NK-92 (cell line): ENCODE measurements around the gene NEK6.

Source experiments
- DNase-seq: peaks from one replicate; lab custom pipeline; 2025; ENCODE audit not compliant: unreplicated experiment; lab: John Stamatoyannopoulos, UW

NEK6 gene

DNA sequence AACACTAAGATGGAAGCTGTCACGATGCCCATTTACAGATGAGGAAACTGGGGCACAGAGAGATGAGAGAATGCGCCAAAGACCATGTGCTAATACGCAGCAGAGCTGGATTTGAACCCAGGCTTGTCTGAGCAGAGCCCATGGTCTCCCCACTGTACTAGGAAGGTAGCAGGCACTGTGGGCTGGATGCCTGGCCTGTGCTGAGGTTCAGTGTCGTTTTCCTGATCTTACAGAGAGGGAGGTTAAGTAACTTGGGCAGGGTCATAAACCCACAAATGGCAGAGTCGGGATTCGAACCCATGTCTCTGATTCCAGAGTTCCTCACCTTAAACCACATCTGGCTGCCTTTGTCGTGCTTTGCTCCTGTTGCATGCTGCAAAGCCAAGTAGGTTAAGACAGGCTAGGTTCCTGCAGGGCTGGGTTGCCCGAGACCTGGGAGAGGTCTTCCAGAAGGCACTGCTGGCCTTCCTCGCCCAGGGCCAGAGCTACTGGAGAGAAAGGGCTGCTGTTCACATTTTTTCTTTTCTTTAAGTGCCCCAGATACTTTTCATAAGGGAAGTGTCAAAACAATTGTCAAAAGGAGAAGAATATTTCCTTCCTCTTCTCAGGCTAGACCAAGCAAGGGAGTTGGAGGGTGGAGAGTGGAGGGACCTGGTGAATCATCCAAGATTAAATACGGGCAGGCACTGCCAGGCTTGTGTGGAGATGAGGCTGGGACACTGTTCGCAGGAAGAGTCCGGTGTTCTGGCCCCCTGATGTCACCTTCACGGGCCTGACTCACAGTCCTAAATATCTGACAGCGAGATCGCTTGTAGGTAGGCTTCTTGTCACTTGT, 3.2 kb downstream of the NEK6 start:
- no peak for DNase-seq

DNA sequence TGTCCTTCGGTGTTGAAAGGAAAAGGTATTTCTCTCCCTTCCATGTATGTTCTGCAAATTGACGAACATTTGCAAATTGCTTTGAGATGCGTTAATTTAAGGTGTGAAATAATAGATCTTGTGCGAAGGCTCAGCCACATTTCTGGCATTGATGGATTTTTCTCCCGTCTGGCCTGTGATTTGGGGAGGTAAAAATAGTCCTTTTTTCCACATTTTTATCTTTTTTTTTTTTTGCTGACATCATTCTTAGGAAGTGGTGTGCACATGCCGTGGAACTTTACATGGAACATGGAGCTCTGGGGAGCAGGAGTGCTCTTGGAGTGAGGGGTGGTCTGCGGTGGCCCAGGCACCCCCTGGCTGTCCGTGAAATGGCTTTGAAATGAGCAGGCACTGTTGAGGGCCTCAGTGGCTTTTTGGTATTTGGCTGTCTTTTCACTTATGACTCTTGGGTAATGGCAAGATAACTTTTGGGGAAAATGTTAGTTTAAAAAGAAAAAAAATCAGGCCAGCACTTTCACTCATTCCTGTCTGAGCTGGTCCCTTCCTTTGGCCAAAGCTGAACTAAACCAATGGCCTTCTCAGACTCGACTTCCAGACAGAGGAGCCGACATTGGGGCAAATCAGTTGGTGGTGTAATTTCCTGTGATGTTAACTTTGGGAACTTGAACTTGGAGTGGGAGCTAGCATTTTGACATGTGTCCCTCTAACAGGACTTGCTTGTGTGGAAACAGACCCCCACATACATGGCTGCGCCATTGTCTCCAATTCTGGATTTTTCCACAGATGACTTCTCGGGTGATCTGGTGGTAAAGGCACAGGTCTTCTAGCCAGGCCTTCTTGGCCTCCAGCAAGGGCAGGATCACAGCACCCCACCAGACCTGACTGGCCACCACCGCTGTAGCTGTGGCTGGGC, 4.2 kb downstream of the NEK6 start:
- DNase-seq: no peak

DNA sequence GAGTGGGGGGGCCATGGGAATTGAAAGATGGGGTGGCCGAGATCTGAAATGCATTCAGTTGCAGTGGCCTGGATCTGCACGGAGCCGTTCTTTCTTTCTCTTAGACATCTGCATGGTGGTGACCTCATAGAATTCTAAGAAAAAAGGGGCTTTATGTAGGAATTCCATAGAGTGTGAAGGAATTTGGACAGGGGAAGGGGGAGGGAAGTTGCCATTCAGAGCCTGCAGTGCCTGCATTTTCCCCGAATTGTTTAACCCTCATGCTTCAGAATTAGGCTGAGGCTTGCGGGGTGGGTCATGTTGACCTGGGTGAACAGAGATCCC, 4.9 kb downstream of the NEK6 start:
- DNase-seq: no peak

DNA sequence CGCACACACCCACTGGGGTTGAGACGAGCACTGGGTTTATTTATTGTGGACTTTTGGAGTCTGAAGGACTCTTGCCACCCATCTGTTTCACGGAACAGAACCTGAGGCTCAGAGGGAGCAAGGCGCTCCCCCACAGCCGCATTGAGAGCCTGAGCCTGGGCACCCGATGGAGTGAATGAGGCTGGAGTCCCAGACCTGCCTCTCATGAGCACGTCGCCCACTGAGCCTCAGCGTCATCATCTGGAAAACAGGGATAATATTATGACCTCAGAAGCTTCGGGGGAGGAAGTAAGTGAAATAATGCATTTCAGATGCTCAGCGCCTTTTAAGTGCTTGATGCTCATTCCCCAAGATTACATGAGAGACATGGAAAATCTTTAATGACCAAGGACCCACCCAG, 5.5 kb downstream of the NEK6 start:
- no peak for DNase-seq

DNA sequence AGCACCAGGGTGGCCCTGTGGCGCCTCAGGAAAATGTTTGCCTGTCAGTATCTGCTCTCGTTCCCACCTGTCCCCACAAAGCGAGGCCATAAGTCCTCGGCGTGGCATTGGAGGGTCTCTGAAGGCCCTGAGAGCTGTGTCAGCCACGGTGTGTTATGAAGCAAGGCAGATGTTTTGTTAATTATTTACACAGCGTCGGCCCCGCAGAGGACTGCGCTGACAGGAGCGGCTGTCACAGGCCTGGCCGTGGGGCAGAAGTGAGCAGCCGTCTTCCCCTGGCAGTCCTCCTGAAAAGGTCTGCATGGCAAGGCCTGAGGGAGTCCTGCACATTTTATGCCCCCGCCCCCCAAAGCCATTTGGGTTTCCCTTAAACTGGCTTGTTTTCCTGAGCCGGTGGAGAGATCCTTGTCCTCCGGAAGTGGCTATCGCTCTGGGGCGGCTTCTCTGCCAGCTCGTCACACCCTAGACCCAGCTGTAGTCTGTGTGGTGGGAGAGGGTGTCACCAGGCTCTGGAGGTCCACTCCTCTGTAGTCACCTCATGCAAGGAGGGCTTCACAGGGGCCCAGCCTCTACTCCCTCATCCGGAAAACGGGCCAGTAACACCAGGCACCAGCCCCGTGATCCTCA, 6.2 kb downstream of the NEK6 start:
- DNase-seq: no peak

DNA sequence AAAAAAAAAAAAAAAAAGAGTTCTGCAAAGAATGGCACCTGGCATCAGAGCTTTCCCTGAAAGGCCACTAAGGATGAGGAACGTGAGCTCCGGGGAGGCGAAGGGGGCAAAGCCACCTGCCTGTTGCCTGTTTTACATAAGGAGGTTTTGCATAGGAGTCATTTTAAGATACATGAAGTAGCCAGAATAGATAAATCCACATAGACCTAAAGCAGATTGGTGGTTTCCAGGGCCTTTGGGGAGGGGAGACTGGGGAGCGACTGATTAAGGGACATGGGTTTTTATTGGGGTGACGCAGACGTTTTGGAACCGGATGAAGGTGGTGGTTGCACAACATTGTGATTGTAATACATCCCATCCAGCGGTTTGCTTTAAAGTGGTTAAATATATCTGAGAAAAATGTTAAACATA, 7.1 kb downstream of the NEK6 start:
- DNase-seq: no peak

DNA sequence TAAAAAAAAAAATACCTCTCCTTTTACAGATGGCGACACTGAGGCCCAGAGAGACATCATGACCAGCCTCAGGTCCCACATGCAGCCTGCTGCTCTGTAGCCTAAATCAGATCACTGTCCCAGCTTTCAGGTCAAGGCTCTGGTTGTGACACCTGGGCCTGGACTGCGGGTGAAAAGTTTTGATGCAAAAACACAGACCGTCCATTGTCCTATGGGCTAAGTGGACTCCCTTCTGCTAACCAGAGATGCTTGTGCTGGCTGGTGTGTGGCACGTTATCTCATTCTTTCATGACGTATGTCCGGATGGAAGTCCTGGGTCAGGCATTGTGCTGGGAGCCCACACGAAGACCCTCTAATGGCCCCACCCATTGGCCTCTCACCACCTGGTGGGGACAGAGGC, 7.8 kb downstream of the NEK6 start:
- DNase-seq: no peak

DNA sequence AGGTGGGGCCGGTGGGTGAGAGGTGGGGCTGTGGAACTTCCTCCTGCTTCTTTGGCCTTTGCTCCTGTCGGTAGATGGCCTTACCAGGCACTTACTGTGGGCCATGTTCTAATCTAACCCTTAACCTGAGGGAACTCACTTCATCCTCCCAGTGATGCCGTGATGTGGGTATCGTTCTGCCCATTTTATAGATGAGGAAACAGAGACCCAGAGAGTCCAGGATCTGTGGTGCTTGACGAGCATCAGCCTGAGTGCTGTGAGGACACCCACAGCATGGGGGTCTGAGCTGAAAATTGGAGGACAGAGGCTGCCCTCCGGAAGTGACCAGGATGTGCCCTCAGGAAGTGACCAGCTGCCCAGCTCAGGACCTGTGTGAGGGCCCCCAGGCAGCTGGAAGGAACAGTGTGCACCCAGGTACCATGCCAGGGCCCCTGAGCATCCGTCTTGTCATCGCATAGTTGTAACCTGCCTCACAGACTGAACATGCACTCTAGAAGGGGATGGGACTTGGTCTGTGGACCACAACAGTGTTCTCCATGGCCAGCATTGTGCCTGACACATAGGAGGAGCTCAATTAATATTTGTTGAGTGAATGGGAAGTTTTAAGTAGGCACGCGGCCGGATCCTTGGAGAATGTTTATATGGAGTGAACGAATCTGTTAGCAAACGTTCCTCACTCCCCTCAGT, 8.5 kb downstream of the NEK6 start:
- no peak for DNase-seq

DNA sequence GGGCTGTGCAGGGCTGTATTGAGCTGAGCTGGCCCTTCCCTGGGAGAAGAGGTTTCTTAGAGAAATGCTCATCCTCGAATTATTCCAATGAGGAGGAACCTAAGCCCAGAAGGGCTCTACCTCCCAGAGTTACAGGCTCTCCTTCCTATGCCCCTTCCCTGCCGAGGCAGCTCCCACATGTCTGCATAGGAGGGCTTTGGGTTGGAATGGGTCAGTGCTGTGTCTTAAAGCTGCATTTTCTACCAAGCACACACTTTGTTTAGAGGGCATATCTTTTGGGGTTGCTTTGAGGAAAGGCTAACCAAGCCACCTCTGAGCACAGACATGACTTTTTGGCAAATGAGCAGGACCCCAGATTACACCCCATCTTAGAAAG, 9.1 kb downstream of the NEK6 start:
- DNase-seq: no peak

DNA sequence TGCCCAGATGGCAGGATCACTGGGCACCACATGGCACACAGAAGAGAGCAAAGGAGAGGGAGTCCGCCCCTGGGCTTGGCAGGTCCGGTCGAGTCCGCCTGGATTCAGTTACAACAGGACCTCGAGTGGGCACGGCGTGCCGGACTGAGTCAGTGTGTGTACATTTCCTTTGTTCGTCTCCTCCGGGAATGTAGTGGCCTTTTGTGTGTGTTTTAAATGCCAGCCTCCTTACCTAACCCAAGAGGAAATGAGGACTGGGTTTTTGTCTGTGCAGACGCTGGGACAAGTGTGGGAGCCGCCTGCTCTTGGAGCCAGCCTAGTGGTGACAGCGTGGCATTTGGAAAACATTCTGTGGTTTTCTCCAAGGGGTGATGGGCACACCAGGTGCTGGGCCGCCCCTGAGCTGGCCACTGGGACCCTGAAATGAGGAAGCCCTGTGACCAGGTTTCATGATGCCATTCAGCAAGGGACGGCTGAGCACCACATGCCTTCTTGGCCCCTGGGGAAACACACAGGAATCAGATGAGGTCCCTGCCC, 9.6 kb downstream of the NEK6 start:
- DNase-seq: no peak

DNA sequence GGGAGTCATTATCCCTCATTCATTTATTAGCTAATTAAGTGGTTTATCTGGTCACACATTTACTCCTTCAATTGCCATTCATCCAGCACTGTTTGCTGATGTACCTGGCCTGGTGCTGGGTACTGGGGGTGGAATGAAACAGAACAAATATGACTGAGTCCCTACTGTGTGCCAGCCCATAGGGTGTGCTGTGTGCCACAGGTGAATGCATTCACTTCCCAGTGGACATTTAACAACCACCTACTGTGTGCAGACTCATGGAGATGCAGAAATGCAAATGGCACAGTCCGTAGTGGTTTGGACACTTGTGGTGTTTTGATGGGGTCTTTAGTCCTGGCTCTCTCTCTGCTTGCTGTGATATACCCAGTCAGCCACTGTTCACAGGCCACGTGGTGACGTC, 10.5 kb downstream of the NEK6 start:
- DNase-seq: no peak

DNA sequence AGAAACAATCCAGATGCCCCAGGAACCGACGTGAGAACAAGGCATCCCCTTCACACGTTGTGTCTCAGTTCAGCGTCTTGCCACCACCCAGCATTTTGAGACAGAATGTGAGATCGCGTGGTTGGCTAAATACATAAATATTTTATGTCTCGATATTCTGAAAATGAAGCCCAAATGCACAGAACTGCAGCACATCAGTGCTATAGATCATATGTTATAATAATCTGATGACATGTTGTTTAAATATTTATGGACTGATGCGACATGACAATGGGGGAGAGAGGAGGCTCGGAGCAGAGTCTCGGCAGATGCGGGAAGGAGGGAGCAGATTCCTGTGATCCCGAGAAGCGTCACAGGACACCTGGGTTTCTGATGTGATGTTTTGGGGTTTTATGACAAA, 10.9 kb downstream of the NEK6 start:
- no peak for DNase-seq

DNA sequence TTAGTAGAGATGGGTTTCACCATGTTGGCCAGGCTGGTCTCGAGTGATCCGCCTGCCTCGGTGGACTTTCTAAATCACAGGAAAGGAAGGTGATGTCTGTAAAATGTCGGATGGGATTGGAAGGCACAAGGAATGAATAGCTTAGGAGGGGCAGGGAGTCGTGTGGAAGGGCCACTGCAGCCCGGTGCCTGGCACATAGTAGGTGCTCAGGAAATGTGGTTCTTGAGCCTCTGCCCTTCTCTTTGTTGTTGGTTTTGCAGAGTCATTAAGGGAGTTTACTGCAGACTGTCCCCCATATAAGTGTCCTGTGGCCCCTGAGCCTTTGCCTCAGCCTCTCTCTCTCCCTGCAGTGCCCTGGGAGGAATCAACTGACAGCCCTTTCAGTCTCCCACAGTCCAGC, 11.8 kb downstream of the NEK6 start:
- no peak for DNase-seq

DNA sequence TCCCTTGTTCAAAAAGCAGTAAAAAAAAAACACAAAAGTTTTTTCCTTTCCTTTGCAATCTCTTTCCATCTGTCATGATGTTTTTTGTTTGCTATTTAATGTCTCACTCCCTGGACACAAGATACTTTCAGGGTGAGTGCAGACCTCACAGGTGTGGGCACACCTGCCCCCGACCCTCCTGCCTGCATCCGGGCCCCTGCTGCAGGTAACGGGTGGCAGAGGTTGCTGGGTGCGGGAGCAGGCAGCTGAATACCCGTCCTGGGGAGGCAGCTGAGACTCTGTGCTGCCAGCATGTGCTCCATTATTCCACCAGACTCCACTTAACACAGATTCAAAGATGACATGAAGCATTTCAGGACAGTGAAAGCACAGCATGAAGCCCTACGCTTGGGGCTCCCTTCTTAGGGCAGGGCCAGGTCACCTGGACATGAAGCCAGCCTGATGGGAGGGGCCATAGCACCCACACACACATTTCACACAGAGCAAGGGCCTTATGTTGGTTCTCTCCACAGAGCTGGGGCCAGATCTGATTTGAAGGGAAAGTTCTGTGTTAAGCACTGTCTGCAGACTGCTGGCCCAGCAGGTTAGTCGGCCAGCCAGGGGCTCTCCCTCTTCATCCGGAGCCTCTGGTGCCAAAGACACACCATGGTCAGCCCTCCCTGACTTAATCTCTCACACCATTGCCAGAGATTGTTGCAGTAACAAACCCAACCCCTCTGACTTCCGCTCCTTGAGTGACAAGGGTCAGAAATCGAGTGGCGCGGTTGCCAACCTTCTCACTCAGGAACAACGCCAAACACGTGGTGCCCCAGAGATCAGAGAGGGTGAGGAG, 13.0 kb downstream of the NEK6 start:
- DNase-seq: no peak

DNA sequence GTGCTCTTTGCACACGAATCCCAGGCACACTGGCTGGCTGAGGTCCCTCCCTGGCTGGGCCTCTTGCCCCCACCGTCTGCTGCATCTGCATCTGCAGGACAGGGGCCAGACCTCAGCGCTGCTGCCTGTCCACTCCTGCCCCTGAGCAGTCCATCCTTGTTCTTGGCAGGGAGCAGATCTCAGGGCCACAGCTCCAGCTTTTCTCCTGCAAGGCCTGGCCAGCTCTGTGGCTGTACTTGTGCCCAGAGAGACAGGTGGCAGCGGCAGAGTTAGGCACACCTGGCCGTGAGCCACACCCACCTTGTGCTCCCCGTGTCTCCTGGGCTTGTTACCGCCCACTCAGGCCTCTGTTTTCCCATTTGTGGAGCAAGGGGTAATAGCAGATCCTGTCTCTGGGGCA, 13.9 kb downstream of the NEK6 start:
- DNase-seq: no peak

DNA sequence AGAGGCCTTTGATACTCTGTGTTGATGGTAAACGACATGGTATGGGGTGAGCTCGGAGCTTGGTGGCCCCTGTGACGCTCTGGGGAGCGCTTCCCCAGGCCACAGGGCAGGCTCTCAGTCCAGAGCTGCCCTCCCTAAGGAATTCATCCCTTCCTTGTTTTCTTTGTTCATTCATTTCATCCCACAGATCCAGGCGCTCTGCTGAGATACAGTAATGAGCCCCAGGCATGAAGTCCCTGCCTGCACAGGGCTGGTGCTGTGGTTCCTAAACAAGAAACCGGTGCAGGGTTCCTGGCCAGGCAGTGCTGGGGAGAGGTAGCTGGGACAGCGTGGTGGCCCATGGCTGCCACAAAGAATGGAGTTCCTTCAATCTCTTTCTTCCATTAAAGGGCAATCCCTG, 14.4 kb downstream of the NEK6 start:
- no peak for DNase-seq

DNA sequence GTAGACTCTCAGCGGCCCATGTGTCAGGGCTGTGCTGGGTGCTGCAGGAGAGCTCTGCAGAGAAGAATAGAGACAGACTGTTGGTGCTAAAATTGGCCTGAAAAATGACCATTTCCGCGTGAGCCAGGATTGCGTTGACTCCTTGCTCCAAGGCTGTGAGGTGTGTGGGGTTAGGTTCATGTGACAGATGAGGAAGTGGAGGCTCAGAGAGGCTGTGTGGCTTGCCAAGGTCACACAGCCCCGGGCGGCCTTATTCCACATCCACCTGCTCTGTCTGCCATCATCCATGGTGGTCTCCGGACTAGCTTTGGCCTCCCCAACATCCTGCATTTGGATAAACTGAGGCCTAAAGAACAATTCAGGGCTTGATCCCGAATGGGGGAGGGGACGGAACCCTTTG, 15.2 kb downstream of the NEK6 start:
- DNase-seq: no peak

DNA sequence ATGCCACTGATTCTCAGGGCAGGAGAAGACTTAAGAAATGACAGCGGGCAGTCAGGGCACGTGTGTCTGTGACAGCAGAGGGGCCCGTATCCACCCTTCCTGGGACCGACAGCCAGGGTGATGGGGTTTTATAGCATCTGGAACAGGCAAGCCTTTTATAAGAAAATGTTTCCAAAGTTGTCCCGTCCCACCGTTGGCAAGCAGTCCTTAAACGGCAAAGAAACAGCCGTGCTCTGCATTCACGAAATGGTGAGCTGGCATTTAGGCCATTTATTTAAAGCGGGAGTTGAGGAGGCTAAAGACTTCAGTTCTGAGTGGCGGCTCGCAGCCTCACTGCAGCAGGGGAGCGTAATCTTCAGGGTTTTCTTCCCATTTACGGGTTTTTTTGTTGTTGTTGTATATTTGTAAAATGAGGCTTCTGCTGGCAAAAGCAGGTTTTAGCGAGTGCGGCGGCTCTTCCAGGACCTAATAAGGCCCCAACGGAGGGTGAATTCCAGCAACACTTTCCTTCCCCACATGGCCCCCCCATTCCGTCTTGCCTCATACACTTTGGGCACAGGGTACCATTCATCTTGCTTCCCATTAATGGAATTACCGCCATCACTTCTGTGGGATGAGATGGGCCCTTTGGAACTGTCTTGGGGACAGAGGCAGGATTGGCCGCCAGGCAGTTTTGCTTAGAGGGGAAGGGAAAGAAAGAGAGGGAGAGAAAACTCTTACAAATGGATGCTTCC, 15.8 kb downstream of the NEK6 start:
- DNase-seq: no peak

DNA sequence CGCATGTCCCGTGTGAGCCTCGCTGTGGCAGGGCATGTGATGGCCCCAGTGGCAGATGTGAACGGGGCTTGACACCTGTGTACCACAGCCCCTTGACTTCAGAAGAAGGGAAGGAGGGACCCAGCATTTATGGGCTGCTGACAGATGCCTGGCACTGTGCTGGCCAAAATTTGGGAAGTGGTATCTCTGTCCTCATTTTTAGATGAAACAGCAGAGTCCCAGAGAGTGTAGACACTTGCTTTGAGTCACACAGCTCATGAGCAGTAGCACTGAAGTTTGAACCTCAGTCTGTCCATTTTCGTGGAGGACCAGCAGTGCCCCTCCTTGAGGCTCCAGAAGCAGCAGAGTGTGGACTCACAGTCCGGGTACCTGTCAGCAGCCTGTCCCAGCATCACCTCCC, 16.5 kb downstream of the NEK6 start:
- no peak for DNase-seq

DNA sequence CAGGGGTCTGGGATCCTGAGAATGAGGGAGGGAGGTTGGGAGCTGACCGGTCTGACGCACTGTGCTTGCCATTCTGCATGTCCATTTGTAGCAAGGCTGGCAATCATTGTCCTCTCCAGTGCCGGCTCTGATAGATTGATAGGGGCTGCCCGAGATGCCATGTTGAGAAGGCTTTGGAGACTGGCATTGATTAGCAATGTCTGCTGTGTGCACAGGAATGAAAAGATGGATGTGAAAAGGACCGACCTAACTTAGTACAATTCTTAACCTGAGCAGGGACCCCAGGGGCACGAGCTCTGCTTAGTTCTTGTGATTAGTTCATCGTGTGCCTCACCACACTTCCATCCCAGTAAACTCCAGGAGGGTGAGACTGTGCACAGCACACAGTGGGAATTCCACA, 17.0 kb downstream of the NEK6 start:
- no peak for DNase-seq
